OCI-LY7 (cell line): Measurements from ENCODE around the gene PLAAT2.

ENCODE experiments used
- EZH2phosphoT487 ChIP-seq: fragments of 200-600 bp; sonication (generic); IDR thresholded peaks from 2 replicates; pipeline ENCODE4 v1.6.1; 2018; ENCODE audit warnings: low read depth, borderline replicate concordance, mild to moderate bottlenecking, mixed run types, antibody characterized with exemption, low read length, moderate library complexity, mixed read lengths
- TF ChIP-seq, protein P1 (sequence below): fragments of 200-600 bp; sonication (generic); conservative IDR thresholded peaks from 2 replicates; pipeline ENCODE4 v1.5.1; 2014; ENCODE audit warnings: mild to moderate bottlenecking, antibody characterized with exemption, low read length, moderate library complexity, mixed read lengths

DNA sequence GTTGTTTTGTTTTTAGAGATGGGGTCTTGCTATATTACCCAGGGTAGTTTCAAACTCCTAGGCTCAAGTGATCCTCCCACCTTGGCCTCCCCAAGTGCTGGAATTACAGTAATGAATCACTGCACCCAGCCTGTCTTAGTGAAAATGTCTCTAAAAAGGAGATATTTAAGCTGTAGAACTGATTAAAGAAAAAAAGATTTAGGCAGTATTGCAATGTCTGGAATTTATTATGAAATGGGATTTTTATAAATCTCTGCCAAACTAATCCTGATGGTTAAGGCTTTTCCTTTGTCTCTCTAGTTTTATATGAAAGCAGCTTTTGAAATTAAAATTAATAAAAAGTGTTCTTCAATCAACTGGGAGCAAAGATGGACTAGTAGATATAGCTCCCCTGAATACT lies 49.0 kb upstream of the PLAAT2 start:
- TF ChIP-seq, protein P1, sequence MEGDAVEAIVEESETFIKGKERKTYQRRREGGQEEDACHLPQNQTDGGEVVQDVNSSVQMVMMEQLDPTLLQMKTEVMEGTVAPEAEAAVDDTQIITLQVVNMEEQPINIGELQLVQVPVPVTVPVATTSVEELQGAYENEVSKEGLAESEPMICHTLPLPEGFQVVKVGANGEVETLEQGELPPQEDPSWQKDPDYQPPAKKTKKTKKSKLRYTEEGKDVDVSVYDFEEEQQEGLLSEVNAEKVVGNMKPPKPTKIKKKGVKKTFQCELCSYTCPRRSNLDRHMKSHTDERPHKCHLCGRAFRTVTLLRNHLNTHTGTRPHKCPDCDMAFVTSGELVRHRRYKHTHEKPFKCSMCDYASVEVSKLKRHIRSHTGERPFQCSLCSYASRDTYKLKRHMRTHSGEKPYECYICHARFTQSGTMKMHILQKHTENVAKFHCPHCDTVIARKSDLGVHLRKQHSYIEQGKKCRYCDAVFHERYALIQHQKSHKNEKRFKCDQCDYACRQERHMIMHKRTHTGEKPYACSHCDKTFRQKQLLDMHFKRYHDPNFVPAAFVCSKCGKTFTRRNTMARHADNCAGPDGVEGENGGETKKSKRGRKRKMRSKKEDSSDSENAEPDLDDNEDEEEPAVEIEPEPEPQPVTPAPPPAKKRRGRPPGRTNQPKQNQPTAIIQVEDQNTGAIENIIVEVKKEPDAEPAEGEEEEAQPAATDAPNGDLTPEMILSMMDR: no peak
- TF ChIP-seq EZH2phosphoT487: no peak
